H1 (cell line): Measurements from ENCODE around the gene RMND5B. TPM values are rescaled to one million over a fixed set of nuclear protein-coding genes. Genes with fewer than 3 reads are reported as not detected.

ENCODE experiments used
- CTCF ChIA-PET: fragments of 300-600 bp; sonication (Branson Sonifier 250); formaldehyde crosslinking; loops from one replicate; lab custom pipeline; 2021; ENCODE audit not compliant: partially characterized antibody; lab: Charles Lee
- POLR2A ChIA-PET: fragments of 300-600 bp; sonication (Branson Sonifier 250); formaldehyde crosslinking; loops from one replicate; lab custom pipeline; 2021; ENCODE audit warnings: inconsistent platforms; ENCODE audit not compliant: partially characterized antibody; lab: Charles Lee
- DNase-seq, 2 experiments: peaks; one replicate each; pipeline versions ENCODE4 v3.0.0 to v3.0.0-alpha.2; 2010 to 2022; ENCODE audit warnings: low spot score in 2 of 2, low read depth in 1 of 2, mixed read lengths in 1 of 2
- FAIRE-seq: peaks from 2 replicates; lab custom pipeline; 2011; peaks lifted over from hg19 to GRCh38; lab: Jason Lieb, UNC
- H2AFZ ChIP-seq: 2 replicates; pipeline ENCODE4 v1.8.1; 2012; ENCODE audit warnings: low read length, inconsistent platforms
- H2AK5ac ChIP-seq: 2 replicates; pipeline ENCODE4 v1.6.1; 2013; ENCODE audit warnings: low read depth, low read length
- H2BK120ac ChIP-seq: replicated peaks from 2 replicates; pipeline ENCODE3; 2013; ENCODE audit warnings: low read depth, low read length, inconsistent platforms
- H2BK12ac ChIP-seq: 2 replicates; pipeline ENCODE4 v1.6.1; 2013; ENCODE audit warnings: low read depth, low read length
- H2BK15ac ChIP-seq: 2 replicates; pipeline ENCODE4 v1.6.1; 2013; ENCODE audit warnings: low read length
- H2BK20ac ChIP-seq: 2 replicates; pipeline ENCODE4 v1.6.1; 2013; ENCODE audit warnings: low read length
- H2BK5ac ChIP-seq: 2 replicates; pipeline ENCODE4 v1.6.1; 2013; ENCODE audit warnings: low read depth, low read length
- H3K14ac ChIP-seq: 2 replicates; pipeline ENCODE4 v1.6.1; 2013; ENCODE audit warnings: inconsistent platforms; ENCODE audit not compliant: insufficient read length
- H3K18ac ChIP-seq: 2 replicates; pipeline ENCODE4 v1.6.1; 2013; ENCODE audit warnings: low read length; ENCODE audit errors: extremely low read depth
- H3K23ac ChIP-seq: 2 replicates; pipeline ENCODE4 v1.6.1; 2013; ENCODE audit warnings: inconsistent platforms; ENCODE audit not compliant: insufficient read length
- H3K23me2 ChIP-seq: 2 replicates; pipeline ENCODE4 v1.6.1; 2013; ENCODE audit warnings: low read depth, low read length
- H3K27ac ChIP-seq: 2 replicates; pipeline ENCODE4 v1.6.1; 2011; ENCODE audit warnings: low read depth, low read length, inconsistent platforms
- H3K27me3 ChIP-seq, 4 experiments: replicated peaks in 1 of 4; 1 replicate in 1 of 4; 2 replicates in 3 of 4; pipeline versions ENCODE4 v1.6.1 to v1.8.1; 2011 to 2013; ENCODE audit warnings: low read length in 3 of 4, mild to moderate bottlenecking in 3 of 4, inconsistent platforms in 2 of 4, mixed read lengths in 2 of 4, moderate library complexity in 1 of 4; ENCODE audit not compliant: control insufficient read depth in 3 of 4, insufficient read depth in 3 of 4; ENCODE audit errors: extremely low read depth in 1 of 4
- H3K36me3 ChIP-seq, 4 experiments: 2 replicates each; pipeline versions ENCODE4 v1.6.1 to v1.8.1; 2011 to 2013; ENCODE audit warnings: mild to moderate bottlenecking in 4 of 4, low read length in 3 of 4, moderate library complexity in 2 of 4, control low read depth in 1 of 4, inconsistent platforms in 1 of 4; ENCODE audit not compliant: insufficient read depth in 4 of 4, control insufficient read depth in 2 of 4
- H3K4ac ChIP-seq: replicated peaks from 2 replicates; pipeline ENCODE3; 2013; ENCODE audit warnings: low read length, low read depth, mixed read lengths, inconsistent platforms; ENCODE audit not compliant: insufficient read length
- H3K4me1 ChIP-seq, 4 experiments: replicated peaks in 1 of 4; 1 replicate in 1 of 4; 2 replicates in 3 of 4; pipeline versions ENCODE4 v1.6.1 to v1.8.1; 2011 to 2013; ENCODE audit warnings: low read length in 3 of 4, inconsistent platforms in 2 of 4, mixed read lengths in 1 of 4; ENCODE audit not compliant: insufficient read depth in 4 of 4, control insufficient read depth in 3 of 4
- H3K4me2 ChIP-seq, 2 experiments: 2 replicates each; pipeline versions ENCODE4 v1.6.1 to v1.8.1; 2011 to 2013; ENCODE audit warnings: low read depth in 2 of 2, low read length in 2 of 2, control low read depth in 1 of 2, inconsistent platforms in 1 of 2, mild to moderate bottlenecking in 1 of 2; ENCODE audit not compliant: insufficient read depth in 1 of 2
- H3K4me3 ChIP-seq, 4 experiments: fragments of 200-600, 300-600 bp in 1 of 4; sonication (generic), shearing (Covaris generic), sonication (Bioruptor Twin) in 1 of 4; 2 replicates each; pipeline versions ENCODE4 v1.5.1 to v1.8.1; 2011 to 2016; ENCODE audit warnings: low read length in 4 of 4, low read depth in 3 of 4, control low read depth in 2 of 4, inconsistent platforms in 2 of 4, mild to moderate bottlenecking in 2 of 4, mixed read lengths in 1 of 4, moderate library complexity in 1 of 4; ENCODE audit not compliant: insufficient read depth in 2 of 4; ENCODE audit errors: extremely low read depth in 1 of 4
- H3K56ac ChIP-seq: replicated peaks from 2 replicates; pipeline ENCODE3; 2013; ENCODE audit warnings: low read depth, mild to moderate bottlenecking, mixed read lengths, low read length, inconsistent platforms; ENCODE audit not compliant: insufficient read length
- H3K79me1 ChIP-seq: 2 replicates; pipeline ENCODE4 v1.6.1; 2013; ENCODE audit warnings: low read depth, low read length, control low read depth
- H3K79me2 ChIP-seq, 2 experiments: 2 replicates each; pipeline versions ENCODE4 v1.6.1 to v1.8.1; 2012 to 2013; ENCODE audit warnings: low read length in 2 of 2, mild to moderate bottlenecking in 2 of 2, inconsistent platforms in 1 of 2; ENCODE audit not compliant: insufficient read depth in 2 of 2, control insufficient read depth in 1 of 2
- H3K9ac ChIP-seq, 4 experiments: replicated peaks in 1 of 4; 1 replicate in 1 of 4; 2 replicates in 3 of 4; pipeline versions ENCODE4 v1.6.1 to v1.8.1; 2011 to 2013; ENCODE audit warnings: low read depth in 3 of 4, low read length in 3 of 4, control low read depth in 2 of 4, mild to moderate bottlenecking in 2 of 4, moderate library complexity in 2 of 4, inconsistent platforms in 1 of 4; ENCODE audit errors: extremely low read depth in 1 of 4
- H3K9me3 ChIP-seq, 2 experiments: 2 replicates each; pipeline versions ENCODE4 v1.6.1 to v1.8.1; 2012 to 2013; ENCODE audit warnings: mild to moderate bottlenecking in 2 of 2, moderate library complexity in 2 of 2, control low read depth in 1 of 2, inconsistent platforms in 1 of 2, low read depth in 1 of 2, low read length in 1 of 2, mixed read lengths in 1 of 2; ENCODE audit not compliant: insufficient read depth in 2 of 2
- H4K20me1 ChIP-seq, 2 experiments: replicated peaks in 1 of 2; 2 replicates each; pipeline versions ENCODE3 to v1.8.1; 2011 to 2013; ENCODE audit warnings: inconsistent platforms in 2 of 2, low read length in 2 of 2, mild to moderate bottlenecking in 1 of 2; ENCODE audit not compliant: insufficient read depth in 2 of 2, control insufficient read depth in 1 of 2
- H4K5ac ChIP-seq: 2 replicates; pipeline ENCODE4 v1.6.1; 2013; ENCODE audit warnings: low read length, low read depth, mixed read lengths, inconsistent platforms; ENCODE audit not compliant: insufficient read length
- H4K8ac ChIP-seq: 2 replicates; pipeline ENCODE4 v1.8.0; 2013; ENCODE audit warnings: mild to moderate bottlenecking, moderate library complexity, low read length, inconsistent platforms; ENCODE audit not compliant: insufficient read depth; ENCODE audit errors: extremely low read depth
- H4K91ac ChIP-seq: replicated peaks from 2 replicates; pipeline ENCODE3; 2013; ENCODE audit warnings: low read length, mixed read lengths, inconsistent platforms; ENCODE audit not compliant: insufficient read length
- CBX5 ChIP-seq: fragments of 300-800, 300-1000 bp; sonication (generic); IDR thresholded peaks from 2 replicates; pipeline ENCODE4 v1.7.1; 2016; ENCODE audit warnings: antibody characterized with exemption, low read length, low read depth
- CTBP2 ChIP-seq: IDR thresholded peaks from 2 replicates; pipeline ENCODE4 v1.7.0; 2011; ENCODE audit warnings: borderline replicate concordance, mild to moderate bottlenecking, moderate library complexity, mixed read lengths, low read length; ENCODE audit not compliant: insufficient read depth, insufficient read length
- POLR2A ChIP-seq, 2 experiments: IDR thresholded peaks; 1 replicate in 1 of 2; 2 replicates in 1 of 2; pipeline ENCODE4 v1.6.1; 2011; ENCODE audit warnings: low read depth in 2 of 2, low read length in 2 of 2, mild to moderate bottlenecking in 2 of 2; ENCODE audit errors: control extremely low read depth in 1 of 2
- SAP30 ChIP-seq: fragments of 300-600 bp; sonication (generic); IDR thresholded peaks from 2 replicates; pipeline ENCODE4 v1.7.1; 2012; ENCODE audit warnings: low read length, moderate library complexity, mild to moderate bottlenecking, inconsistent platforms; ENCODE audit not compliant: insufficient read depth, insufficient replicate concordance
- SIN3A ChIP-seq, 2 experiments: IDR thresholded peaks in 1 of 2; conservative IDR thresholded peaks in 1 of 2; 2 replicates each; pipeline ENCODE4 v1.6.1; 2011 to 2012; ENCODE audit warnings: low read length in 2 of 2, improper control_type of control experiment in 1 of 2, low read depth in 1 of 2, mild to moderate bottlenecking in 1 of 2
- TAF1 ChIP-seq: IDR thresholded peaks from 2 replicates; pipeline ENCODE4 v1.6.1; 2011; ENCODE audit warnings: mild to moderate bottlenecking, low read depth, low read length
- WGBS, 2 experiments: shearing (Covaris generic) in 1 of 2; methylation state at CpG; one replicate each; pipeline versions ENCODE4 v1.1.6 to v1.1.7; 2013 to 2015; ENCODE audit warnings: low lambda C conversion rate in 2 of 2, mixed read lengths in 2 of 2, inconsistent platforms in 1 of 2, low coverage in 1 of 2, missing lambda C conversion rate in 1 of 2; ENCODE audit not compliant: insufficient replicate concordance in 2 of 2, insufficient coverage in 1 of 2, insufficient read length in 1 of 2; ENCODE audit errors: extremely low coverage in 1 of 2, missing lambda C conversion rate in 1 of 2; 5-methylcytosine and 5-hydroxymethylcytosine counted together
- polyA plus RNA-seq, 7 experiments: library from polyadenylated mRNA; depleted of rRNA in 3 of 7; stranded (reverse) in 5 of 7; unstranded in 2 of 7; fragments of >200 nt in 5 of 7; fragments of 200-250 nt in 2 of 7; gene quantifications; 1 replicate in 5 of 7; 2 replicates in 1 of 7; 4 replicates in 1 of 7; pipeline versions ENCODE4 v1.2.1 to v1.2.3, GENCODE V29; 2011 to 2013; ENCODE audit warnings: missing spikeins in 2 of 7, mixed read lengths in 2 of 7
- total RNA-seq: library from RNA; stranded (reverse); fragmentation: NEBNext Ultra II Directional; extraction: Animal tissue kit (Norgen Biotek cat#: 25700); gene quantifications from 2 replicates; pipeline ENCODE4 v1.2.1, GENCODE V29; 2021
- TF ChIP-seq, protein P1 (sequence below): IDR thresholded peaks from 2 replicates; pipeline ENCODE4 v1.6.1; 2012; ENCODE audit warnings: inconsistent platforms
- TF ChIP-seq, protein P2 (sequence below): IDR thresholded peaks from 2 replicates; pipeline ENCODE4 v1.6.1; 2012; ENCODE audit warnings: inconsistent platforms

RMND5B gene
- total and polyA plus RNA-seq, 2 of the 8 experiments (the other 6 are each of a cell fraction or from before 2014, with no cell fraction given) = 75.9 to 90.2 TPM

DNA sequence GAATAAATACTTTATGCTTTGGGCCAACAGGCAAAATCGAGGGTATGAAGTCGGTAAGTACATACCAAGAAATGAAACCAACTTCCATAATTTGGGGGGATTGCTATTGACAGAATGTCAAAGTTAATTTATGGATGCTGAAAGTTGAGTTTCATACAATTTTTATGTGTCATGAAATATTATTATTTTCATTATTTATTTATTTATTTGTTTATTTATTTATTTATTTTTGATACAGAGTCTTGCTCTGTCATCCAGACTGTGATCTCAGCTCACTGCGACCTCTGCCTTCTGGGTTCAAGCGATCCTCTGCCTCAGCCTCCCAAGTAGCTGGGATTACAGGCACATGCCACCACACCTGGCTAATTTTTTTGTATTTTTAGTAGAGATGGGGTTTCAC lies 60.8 kb downstream of the RMND5B start:
- H2BK12ac ChIP-seq = no peak overlapping the region
- no peak overlapping the region for H4K8ac ChIP-seq
- no peaks in the 10 kb centered on the region for H3K36me3 ChIP-seq
- WGBS, 2 experiments = 72% methylated on average over 4 of the region's 4 CpGs; no CpG with 5 or more reads in 1 of the 2 experiments
- H3K23ac ChIP-seq = no peak overlapping the region
- H3K27ac ChIP-seq = no peak overlapping the region
- H3K4me1 ChIP-seq = peaks cover 0 to 13% (median 3%) of the 10 kb centered on the region in 4 experiments; a peak in 3 of 7 replicates
- peaks cover 0 to 8% of the 10 kb centered on the region in 2 experiments; a peak in 2 of 4 replicates for H3K9me3 ChIP-seq
- no peak for FAIRE-seq
- H3K79me2 ChIP-seq = no peaks in the 10 kb centered on the region
- H4K20me1 ChIP-seq = no peaks in the 10 kb centered on the region
- H3K79me1 ChIP-seq = no peaks in the 10 kb centered on the region
- CTCF ChIA-PET = no interaction called here
- H3K18ac ChIP-seq = no peak overlapping the region
- no peak overlapping the region for H2AK5ac ChIP-seq
- H2BK120ac ChIP-seq = no peak overlapping the region
- no peak for TF ChIP-seq TAF1
- no peak for TF ChIP-seq SIN3A (conservative IDR thresholded peaks at IDR 0.05 in 1 of 2, IDR thresholded peaks at IDR 0.05 in 1 of 2; ENCODE audit: low read depth in 1 of 2, low read length in 2 of 2)
- TF ChIP-seq CBX5 = no peak
- TF ChIP-seq CTBP2 = no peak
- TF ChIP-seq, protein P1, sequence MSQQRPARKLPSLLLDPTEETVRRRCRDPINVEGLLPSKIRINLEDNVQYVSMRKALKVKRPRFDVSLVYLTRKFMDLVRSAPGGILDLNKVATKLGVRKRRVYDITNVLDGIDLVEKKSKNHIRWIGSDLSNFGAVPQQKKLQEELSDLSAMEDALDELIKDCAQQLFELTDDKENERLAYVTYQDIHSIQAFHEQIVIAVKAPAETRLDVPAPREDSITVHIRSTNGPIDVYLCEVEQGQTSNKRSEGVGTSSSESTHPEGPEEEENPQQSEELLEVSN = no peak
- TF ChIP-seq, protein P2, sequence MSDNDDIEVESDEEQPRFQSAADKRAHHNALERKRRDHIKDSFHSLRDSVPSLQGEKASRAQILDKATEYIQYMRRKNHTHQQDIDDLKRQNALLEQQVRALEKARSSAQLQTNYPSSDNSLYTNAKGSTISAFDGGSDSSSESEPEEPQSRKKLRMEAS = no peak
- no peak for TF ChIP-seq SAP30
- no peak for TF ChIP-seq POLR2A (IDR thresholded peaks at IDR 0.05; ENCODE audit: control extremely low read depth in 1 of 2, low read depth in 2 of 2, low read length in 2 of 2)
- H2BK15ac ChIP-seq = no peak overlapping the region
- H3K14ac ChIP-seq = no peak overlapping the region
- H4K91ac ChIP-seq = no peak overlapping the region
- H3K23me2 ChIP-seq = no peaks in the 10 kb centered on the region
- H3K27me3 ChIP-seq = no peaks in the 10 kb centered on the region; a peak in 1 of 7 replicates
- no peak overlapping the region for H3K4ac ChIP-seq
- no peak overlapping the region for H3K4me3 ChIP-seq
- no peak for DNase-seq
- no peak overlapping the region for H2AFZ ChIP-seq
- POLR2A ChIA-PET = interaction anchor here (31.3 to 38.5 kb wide), 2 partner anchors 8 to 12 kb away, joined by 985 read pairs; partner anchors contain the start of genes GMCL2 and HNRNPAB
- H3K4me2 ChIP-seq = no peak overlapping the region
- no peak overlapping the region for H2BK5ac ChIP-seq
- no peak overlapping the region for H2BK20ac ChIP-seq
- no peak overlapping the region for H3K9ac ChIP-seq
- no peak overlapping the region for H4K5ac ChIP-seq
- H3K56ac ChIP-seq = no peak overlapping the region
